Colon (tissue), 2 donors: ENCODE results near the gene PROKR1.
"Not testable (repeated sequence)": the region's sequence is repeated elsewhere in the genome, so short reads cannot be mapped to it uniquely, and the experiment has no call there.

Experiments
- FAIRE-seq: peaks from 2 replicates; lab custom pipeline; 2012; peaks lifted over from hg19 to GRCh38; lab: Jason Lieb, UNC
- donor health status: control.
- donor health status: control.

PROKR1 gene

DNA sequence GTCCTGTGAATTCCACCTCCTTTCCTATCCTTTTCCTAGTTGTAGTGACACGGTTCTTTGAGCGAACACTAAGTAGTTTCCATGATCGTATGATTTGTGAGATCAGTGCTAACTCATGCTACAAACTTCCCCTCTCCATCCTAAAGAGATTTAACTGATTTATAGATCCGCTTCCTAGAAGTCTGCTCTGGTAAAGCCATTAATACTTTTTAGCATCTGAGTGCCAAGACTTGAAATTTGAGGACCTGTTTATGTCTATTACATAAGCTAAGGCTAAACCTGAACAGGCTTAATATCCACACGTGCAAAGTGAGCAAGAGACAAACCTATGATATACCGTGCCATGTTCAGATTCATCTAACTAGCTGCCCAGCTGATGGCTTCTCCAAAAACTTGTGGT lies 14.9 kb downstream of the PROKR1 start:
- no peak for FAIRE-seq

DNA sequence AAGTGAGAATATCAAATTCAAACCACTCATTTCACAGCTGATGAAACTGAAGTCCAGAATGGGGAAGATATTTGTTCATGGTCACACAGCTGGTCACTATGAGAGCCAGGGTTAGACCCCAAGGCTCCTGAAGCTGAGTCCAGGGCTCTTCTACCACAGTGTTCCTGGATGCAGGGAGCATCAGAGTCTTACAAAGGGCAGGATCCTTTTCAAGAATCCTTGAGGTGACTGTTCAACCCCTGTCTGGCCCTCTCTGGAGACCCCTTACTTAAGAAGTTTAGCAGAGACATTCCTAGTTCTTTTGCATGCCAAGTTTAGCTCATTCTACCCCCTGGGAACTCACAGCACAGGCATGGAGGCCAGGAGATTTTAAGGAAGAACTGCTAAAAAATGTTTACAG lies 15.7 kb downstream of the PROKR1 start:
- no peak for FAIRE-seq

DNA sequence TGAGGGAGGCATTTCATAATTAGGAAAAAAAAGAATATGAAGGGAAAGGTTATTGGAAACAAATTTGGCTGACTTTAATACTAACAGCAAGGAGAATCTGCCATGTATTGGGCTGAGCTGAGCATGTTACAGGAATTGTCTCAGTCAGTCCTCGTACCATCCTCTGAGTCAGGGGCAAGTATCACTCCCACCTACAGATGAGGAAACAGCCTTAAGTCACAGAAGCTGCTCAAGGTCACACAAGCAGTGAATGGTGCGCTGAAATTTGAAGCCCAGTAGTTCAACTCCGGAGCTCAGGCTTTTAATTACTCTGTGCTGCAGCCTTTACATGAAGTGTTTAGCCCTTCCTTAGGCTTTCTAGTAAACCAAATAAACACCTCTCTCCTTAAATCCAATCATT lies 17.3 kb downstream of the PROKR1 start:
- no peak for FAIRE-seq

DNA sequence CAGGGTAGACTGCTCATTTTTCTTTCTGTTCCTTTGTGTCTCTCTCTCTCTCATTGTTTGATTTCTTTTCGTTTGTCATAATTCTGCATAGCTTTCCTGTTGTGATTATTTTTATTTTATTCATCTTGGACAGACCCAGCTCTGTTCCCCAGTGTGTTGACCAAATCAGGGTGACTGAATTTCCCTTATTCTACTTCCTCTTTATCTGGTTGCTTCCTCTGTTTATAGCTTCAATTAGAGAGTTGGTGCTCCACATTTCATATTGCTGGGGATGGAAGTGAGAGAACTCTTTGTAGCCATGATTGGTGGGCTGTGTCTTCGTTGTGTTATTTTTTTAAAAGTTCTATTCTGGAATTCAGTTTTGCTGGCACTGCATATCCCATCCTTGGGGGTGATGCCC lies 19.1 kb downstream of the PROKR1 start:
- FAIRE-seq: no peak

DNA sequence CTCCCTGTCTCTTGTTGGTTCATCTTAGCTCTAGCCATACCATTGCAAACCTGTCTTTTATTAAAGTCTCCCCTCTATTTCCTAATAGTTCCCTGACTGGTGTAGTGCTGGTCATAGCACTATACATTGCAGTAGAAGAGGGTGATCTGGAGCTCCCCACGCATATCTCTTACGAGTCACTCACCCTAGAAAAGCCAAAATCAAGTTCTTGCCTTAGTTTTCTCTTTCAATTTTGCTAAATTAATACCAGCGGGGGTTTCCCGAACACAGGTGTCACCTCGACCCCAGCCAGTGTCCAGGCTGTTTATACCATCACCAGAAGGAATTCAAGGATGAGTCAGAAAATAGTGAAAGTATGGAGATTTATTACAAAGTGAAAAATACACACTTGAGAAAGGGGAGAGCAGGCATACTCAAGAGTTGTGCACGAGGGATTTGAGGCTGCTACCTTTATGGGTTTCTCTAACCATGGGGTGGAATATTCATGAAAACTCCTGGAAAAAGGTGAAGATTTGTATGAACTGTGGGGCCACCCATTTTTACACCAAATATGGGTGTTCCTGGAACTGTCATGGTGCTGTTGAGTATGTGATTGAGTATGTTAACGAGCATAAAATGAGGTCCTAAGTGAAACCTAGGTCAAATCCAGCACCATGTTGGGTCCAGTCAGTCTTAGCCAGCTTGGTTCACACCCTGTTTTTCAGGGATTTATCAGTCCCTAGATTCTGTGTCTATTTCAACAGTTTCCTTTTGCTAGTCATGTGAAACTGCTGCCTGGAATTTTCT lies 20.2 kb downstream of the PROKR1 start:
- FAIRE-seq: no peak

DNA sequence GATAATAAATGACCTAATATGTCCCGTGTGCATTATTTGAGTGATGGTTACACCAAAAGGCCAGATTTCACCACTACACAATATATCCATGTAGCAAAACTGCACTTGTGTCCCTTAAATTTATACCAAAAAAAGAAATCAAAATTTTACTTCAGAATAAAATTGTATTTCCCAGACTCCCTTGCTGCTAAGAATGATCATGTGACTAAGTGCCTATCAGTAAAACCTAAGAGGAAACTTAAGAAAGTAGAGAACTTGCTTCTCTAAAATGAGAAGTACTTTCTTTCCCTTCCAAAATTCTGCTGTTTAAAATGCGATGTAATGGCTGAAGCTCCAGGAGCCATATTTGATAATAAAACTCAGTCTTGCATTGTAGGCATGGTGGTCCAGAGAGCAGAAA lies 24.0 kb downstream of the PROKR1 start:
- no peak for FAIRE-seq

DNA sequence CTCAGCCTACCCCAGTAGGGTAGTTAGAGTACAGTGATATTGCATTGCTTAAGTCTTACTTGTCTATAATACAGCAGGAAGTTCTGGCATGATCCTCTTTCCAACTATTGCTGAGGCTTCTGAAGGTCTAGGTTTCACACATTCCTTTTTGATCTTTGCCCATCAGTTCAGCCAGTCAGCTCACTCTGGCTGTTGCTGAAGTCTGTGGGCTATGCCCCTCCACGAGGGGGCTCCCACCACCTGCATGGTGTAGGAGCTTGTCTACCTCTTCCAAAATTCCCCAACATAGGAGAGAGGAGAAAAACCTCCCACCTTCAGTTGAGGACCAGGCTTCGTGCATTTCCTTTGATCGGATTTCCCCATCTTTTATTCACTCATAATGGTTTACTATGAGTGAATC lies 26.3 kb downstream of the PROKR1 start:
- no peak for FAIRE-seq

DNA sequence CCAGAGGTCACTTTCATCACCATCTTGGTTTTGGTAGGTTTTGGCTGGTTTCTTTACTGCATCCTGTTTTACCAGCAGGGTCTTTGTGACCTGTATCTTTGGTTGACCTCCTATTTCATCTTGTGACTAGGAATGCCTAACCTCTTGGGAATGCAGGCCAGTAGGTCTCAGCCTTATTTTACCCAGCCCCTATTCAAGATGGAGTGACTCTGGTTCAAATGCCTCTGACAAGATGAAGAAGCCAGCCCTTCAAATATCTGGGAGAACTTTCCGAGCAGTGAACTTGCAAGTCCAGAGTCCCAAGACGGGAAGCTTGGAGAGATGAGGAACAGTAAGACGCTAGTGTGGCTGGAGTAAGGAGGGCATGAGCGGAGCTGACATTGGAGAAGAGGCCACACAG lies 28.6 kb downstream of the PROKR1 start:
- no peak for FAIRE-seq

DNA sequence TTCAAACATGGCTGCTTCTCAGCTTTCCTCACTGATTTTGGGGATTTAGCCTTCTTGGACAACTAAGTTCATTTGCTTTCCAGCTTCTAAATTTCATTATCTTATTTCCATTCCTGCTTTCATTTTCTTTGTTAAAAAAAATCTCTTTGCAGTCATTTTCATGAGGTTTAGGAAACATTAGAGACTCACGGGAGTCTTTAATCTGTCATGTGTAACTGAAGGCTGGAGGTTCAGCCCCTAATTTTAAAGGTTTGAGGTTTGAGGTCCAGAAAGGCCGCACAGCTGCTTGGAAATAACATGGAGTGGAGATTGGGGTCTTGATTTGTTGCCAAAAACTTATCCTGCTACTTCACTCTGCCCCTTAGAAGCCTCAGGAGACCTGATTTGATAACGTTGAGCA lies 30.3 kb downstream of the PROKR1 start:
- FAIRE-seq: no peak

DNA sequence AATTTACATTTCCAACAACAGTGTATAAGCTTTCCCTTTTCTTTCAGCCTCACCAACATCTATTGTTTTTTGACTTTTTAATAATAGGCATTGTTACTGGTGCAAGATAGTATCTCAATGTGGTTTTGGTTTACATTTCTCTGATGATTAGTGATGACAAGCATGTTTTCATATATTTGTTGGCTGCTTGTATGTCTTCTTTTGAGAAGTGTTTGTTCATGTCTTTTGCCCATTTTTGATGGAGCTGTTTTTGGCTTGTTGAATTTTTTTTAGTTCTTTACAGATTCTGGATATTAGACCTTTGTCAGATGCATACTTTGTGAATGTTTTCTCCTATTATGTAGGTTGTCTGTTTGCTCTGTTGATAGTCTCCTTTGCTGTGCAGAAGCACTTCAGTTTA lies 32.1 kb downstream of the PROKR1 start:
- no peak for FAIRE-seq

DNA sequence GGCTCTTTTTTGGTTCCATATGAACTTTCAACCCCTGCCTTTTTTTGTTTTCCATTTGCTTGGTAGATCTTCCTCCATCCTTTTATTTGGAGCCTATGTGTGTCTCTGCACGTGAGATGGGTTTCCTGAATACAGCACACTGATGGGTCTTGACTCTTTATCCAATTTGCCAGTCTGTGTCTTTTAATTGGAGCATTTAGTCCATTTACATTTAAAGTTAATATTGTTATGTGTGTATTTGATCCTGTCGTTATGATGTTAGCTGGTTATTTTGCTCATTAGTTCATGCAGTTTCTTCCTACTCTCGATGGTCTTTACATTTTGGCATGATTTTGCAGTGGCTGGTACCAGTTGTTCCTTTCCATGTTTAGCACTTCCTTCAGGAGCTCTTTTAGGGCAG lies 34.5 kb downstream of the PROKR1 start:
- FAIRE-seq: not testable (repeated sequence)

DNA sequence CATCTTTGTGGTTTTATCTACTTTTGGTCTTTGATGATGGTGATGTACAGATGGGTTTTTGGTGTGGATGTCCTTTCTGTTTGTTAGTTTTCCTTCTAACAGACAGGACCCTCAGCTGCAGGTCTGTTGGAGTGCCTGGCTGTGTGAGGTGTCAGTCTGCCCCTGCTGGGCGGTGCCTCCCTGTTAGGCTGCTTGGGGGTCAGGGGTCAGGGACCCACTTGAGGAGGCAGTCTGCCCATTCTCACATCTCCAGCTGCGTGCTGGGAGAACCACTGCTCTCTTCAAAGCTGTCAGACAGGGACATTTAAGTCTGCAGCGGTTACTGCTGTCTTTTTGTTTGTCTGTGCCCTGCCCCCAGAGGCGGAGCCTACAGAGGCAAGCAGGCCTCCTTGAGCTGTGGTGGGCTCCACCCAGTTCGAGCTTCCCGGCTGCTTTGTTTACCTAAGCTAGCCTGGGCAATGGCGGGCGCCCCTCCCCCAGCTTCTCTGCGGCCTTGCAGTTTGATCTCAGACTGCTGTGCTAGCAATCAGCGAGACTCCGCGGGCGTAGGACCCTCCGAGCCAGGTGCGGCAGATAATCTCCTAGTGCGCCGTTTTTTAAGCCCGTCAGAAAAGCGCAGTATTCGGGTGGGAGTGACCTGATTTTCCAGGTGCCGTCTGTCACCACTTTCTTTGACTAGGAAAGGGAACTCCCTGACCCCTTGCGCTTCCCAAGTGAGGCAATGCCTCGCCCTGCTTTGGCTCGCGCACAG lies 36.0 kb downstream of the PROKR1 start:
- FAIRE-seq: not testable (repeated sequence)

DNA sequence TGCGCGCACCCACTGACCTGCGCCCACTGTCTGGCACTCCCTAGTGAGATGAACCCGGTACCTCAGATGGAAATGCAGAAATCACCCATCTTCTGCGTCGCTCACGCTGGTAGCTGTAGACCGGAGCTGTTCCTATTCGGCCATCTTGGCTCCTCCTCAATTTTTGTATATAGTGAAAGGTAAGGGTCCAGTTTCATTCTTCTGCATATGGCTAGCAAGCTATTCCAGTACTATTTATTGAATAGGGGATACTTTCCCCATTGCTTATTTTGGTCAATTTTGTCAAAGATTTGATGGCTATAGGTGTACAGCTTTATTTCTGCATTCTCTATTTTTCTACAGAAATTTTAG lies 36.5 kb downstream of the PROKR1 start:
- not testable (repeated sequence) for FAIRE-seq

DNA sequence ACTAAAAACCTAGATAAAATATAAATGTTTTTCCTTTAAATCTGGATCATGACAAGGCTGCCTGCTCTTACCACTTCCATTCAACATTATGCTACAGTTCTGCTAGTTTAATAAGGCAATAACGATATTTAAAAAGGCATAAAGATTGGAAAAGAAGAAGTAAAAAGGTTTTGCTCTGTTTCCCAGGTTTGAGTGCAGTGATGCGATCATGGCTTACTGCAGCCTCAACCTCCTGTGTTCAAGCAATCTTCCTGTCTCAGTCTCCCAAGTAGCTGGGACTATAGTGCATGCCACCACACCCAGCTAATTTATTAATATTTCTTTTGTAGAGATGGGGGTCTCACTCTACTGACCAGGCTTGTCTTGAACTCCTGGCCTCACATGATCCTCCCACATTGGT lies 40.8 kb downstream of the PROKR1 start:
- no peak for FAIRE-seq

DNA sequence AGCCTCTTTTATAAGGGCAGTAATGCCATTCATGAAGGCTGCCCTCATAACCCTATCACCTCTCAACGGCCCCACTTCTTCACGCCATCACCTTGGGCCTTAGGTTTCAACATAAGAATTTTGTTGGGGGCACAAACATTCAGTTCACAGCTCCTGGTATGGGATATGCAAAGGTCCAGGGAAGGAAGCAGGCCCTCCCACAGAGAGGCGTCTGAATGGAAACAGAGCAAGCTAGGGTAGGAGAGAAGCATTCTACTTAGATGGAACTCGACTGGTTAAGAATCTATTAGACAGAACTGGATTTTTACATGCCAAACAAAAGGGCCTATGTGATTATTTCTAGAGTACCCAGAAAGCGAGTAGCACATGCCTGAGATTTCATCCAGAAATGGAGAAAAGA lies 42.8 kb downstream of the PROKR1 start:
- no peak for FAIRE-seq

DNA sequence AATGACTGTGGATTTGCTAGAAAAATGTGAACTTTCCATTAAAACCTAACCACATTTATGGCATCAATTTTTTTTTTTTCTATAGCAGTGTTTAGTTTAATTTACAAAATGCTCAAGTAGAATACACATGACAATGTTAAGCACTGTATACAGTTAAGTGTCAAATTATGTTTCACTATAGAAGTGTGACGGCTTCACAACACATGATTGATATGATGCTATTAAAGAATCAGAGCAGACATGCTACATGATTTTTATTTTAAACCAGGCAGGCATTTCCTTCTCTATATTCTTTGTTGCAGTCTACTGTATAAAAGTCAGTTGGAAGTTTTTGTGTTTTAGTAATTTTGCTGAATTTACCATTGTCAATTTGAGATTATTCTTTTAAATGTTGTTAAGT lies 43.6 kb downstream of the PROKR1 start:
- FAIRE-seq: no peak

DNA sequence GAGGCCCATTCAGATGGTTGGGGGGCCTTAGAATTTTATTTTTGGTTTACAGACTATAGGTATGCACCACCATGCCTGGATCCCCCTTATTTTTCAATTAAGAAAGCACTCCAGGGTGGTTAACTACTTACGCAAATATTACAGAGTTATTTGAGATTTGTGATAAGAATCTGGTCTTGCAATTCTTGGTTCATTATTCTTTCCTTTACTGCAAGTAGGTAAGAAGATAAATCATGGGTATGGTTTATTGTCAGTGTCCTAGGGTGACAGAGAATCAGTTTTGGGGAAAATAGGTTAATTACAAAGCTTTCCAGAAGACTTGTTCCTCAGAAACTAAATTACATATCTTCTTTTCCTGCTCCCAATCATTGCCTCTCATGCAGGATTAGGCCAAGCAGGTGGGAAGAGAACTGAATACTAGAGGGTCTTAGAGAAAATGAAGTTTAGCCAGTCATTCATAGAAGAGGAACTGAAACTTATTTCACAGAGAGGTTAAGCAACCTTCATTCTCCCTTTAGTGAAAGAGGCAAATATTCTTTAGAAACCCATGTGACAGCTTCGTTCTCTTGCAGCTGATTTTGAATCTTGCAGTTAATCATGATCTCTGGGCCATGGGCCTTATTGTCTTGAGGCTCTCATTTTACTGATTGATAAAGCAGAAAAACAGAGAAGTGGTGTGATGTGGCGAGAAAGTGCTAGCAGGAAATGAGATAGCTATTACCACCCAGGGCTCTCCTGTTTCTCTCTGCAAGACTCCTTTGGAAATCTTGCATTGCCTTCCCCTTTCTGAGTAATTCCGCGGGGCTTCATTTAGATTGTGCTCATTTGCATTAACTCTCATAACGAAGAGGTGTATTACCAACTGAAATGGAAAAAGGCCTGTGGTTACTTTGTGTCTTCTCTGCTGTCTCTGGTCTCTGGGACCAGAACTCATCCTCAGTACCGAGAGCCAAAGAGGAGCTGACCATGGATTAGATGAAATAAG lies 46.5 kb downstream of the PROKR1 start:
- no peak for FAIRE-seq

DNA sequence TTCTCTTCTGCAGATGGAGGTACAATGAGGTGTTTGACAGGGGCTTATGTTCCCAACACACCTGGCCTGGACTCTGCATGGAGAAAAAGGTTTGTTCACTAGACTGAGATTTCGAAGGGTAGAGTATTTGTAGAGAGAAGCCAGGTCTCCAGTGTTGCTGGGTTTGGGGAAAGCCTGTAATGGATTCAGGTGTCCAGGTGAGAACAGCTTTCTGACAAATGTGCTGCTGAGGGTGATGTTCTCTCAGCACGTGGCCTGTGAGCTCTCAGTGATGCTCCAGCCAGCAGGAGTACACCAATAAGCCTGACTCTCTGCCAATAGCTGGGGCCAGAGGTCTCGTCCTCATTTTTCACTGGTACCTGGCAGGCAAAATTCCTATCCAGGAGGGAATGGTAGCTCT lies 47.5 kb downstream of the PROKR1 start:
- no peak for FAIRE-seq

DNA sequence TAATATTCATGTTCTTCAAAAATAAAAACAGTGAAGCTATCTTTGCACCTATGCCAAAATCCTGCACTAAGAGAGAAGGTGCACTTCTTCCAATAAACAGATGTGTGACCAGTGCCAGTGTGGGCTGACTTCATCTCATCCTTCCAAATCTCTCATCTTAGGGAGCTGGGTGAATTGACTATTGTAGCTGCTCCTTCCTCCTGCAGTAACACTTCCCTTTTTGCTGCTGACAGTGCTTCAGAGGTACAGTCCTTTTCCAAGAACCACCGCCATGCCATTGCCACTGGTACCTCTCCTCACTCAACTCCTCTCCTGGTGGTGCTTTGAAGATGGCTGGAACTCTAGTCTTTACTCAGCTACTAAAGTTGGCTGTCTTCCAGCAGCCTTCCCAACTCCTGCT lies 49.1 kb downstream of the PROKR1 start:
- no peak for FAIRE-seq

DNA sequence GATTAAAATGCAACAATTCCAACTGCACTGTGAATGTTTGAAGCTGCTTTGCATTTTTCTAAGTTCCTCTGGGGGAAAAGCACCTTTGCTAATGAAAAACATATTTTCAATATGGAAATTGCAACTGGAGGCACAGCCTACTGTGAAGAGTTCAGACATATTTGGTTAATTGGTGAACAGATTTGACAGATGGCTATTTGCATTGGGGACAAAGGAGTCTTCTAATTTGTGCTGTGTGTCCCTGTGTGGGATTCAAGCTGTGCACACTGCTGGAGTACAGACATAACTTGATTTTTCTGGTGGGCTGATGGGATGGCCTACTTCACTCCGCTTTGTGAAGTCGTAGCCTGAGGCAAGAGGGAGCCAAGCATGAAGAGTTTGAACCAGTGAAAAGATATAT lies 50.6 kb downstream of the PROKR1 start:
- no peak for FAIRE-seq

DNA sequence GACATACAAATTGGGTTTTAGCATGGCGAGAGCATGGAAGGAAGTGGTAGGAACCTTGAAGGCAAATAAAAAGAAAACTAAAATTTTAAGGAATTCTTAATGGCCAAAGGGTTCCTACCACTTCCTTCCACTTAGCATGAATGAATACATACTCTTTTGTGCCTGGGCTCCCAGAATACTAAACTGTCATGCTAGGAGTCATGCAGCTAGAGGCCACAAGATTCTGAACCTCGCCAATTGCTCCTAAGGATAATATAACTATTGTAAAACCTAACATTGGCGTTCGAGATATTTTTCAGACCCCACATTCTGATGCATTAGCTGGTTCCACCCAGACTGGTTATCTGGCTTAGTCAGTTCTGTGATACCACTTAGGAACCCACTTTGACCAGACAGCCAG lies 52.6 kb downstream of the PROKR1 start:
- no peak for FAIRE-seq

DNA sequence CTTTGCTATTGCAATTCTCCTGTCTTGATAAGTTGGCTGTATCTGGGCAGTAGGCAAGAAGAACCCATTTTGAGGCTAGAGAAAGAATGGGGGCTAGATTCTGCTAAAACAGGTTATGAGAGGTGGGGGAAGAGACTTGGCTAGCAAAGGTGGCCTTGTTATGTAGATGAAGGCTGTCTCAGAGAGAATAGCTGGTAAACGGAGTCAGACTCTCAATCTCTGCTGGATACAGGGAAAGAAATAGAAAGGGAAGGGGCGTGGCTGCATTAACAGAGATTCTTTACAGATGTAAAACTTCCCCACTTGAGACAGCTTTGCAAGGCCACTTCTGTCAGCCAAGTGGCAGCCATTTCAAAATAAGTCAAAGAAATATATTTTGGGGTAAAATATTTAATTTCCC lies 53.2 kb downstream of the PROKR1 start:
- FAIRE-seq: no peak
